ENCODE data around the gene LIMS1. TPM values are rescaled to one million over a fixed set of nuclear protein-coding genes. Genes with fewer than 3 reads are reported as not detected.
"Not testable (repeated sequence)": the region's sequence is repeated elsewhere in the genome, so short reads cannot be mapped to it uniquely, and the experiment has no call there.

The LIMS1 gene, protein sequence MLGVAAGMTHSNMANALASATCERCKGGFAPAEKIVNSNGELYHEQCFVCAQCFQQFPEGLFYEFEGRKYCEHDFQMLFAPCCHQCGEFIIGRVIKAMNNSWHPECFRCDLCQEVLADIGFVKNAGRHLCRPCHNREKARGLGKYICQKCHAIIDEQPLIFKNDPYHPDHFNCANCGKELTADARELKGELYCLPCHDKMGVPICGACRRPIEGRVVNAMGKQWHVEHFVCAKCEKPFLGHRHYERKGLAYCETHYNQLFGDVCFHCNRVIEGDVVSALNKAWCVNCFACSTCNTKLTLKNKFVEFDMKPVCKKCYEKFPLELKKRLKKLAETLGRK
- 10 to 100 TPM; 15.8 to 64.4 (median 40.0) TPM for polyA plus RNA-seq

DNA sequence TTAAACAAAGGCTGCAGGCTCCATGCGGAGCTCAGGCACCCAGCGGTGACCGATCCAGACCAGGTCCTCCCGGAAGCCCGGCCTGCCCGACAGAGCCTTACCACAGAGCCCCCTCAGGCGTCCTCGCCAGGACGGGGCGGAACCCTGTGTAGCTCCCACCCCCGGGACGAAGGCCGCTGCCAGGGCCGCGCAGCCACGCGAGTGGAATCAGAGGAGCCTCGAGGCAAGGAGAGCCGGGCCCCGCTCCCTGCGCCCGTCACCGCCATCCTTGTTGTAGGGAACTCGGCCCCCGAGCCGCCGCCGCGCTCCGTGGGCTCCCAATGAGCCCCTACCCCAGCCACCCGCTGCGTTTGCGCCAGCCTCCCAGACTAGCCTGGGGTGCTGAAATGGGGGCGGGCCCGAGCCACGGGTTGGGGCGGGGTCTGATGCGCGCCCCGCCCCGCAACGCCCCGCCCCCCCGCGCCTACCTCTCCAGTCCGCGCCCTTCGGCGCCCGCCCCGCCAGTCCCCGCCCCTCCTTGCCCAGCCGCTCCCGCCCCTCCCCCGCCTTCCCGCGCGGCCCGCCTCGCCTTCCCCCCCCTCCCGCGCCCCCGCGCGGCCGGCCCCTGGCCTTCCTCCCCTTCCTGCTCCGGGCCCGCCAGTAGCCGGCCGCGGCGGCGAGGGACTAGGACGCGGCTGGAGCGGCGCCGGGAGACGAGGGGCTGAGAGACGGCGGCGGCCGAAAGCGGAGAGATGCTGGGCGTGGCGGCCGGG is at the start of gene LIMS1:
TSS of gene LIMS1 (plus strand) at position 639 of the 752 bp plus-strand sequence. CDS start at position 732, 93 bp downstream.
- 0 to 1% (median 1%) methylated on average over 50 to 87 of the region's 87 CpGs for WGBS, 3 donors
- H3K27ac ChIP-seq (ENCODE audit: low read depth, low read length): peak within 1 kb of the TSS; percentile 51

GRCh38 chr2:108485253-108485652 is 49.0 kb upstream of the LIMS1 start:
- H3K27ac ChIP-seq (ENCODE audit: low read depth, low read length): no peak overlapping the region
- WGBS, 3 donors: 93 to 99% (median 97%) methylated on average over 2 of the region's 2 CpGs

GRCh38 chr2:108490506-108491122 is 43.7 kb upstream of the LIMS1 start:
- H3K27ac ChIP-seq (ENCODE audit: low read depth, low read length): no peak overlapping the region

DNA sequence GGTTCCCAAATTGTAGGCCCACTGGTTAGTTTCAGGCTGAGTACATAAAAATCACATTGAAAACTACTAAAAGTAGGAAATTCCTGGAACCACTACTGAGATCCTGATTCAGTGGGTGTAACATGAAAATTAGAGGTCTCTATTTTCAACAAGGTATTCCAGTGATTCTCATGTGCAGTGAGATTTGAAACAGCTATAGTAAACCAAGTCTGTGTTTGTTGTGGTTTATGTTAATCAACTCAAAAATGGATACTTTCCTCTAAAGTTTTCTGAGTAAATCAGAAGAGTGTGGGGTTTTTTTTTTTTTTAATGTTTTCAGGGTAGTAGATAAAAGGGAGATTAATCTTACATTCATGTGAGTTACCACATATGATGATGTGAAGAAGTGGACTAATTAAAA is 42.4 kb upstream of the LIMS1 start:
- H3K27ac ChIP-seq (ENCODE audit: low read depth, low read length): no peak overlapping the region

GRCh38 chr2:108492364-108492763 is 41.9 kb upstream of the LIMS1 start:
- H3K27ac ChIP-seq (ENCODE audit: low read depth, low read length): no peak overlapping the region
- WGBS, 3 donors: 81 to 94% (median 84%) methylated on average over 4 of the region's 4 CpGs

DNA sequence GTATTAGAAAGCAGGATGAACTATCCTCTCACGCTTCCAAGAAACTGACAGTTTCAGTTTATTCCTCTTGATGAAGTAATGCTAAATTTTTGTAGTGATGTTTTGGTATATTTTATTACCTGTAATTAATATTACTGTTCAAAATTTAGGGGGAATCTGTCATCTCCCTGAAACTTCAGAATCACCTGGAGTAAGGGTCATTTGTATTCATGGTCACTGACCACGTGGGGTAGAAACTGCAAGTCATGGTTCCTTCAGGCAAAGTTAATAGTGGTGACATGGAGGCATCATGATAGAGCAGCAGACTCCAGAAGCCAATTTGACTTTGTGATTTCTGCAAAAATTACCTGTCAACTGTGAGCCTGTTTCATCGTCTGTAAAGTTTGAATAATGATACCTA is 38.1 kb upstream of the LIMS1 start:
- H3K27ac ChIP-seq (ENCODE audit: low read depth, low read length): not testable (repeated sequence)
- WGBS, 3 donors: 72 to 83% methylated on average over 1 to 2 of the region's 3 CpGs; no CpG with 5 or more reads in 1 of the 3 donors

- 88 to 97% (median 91%) methylated on average over 2 to 4 of the region's 4 CpGs for WGBS, 3 donors
- not testable (repeated sequence) for H3K27ac ChIP-seq (ENCODE audit: low read depth, low read length)
Observed at GRCh38 chr2:108507620-108508019, 26.6 kb upstream of the LIMS1 start.

DNA sequence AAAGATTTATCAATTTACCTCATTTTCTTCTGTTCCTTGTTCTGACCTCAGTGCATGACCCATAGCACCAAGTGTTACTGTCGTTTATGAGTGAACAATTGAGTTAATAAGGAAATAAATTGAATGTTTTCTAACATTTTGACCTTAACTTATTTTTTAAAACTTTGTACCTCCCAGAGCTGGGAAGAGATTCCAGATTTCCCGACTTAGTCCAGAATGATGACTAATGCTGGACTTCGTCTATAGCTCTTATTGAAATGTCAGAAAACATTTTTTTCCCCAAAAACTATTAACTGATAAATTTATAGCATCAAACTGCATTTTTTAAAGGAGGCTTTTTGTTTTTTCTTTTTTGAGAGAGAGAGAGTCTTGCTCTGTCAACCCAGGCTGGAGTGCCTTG is 21.8 kb upstream of the LIMS1 start:
- 59 to 78% (median 59%) methylated on average over 3 of the region's 3 CpGs for WGBS, 3 donors
- not testable (repeated sequence) for H3K27ac ChIP-seq (ENCODE audit: low read depth, low read length)

- H3K27ac ChIP-seq (ENCODE audit: low read depth, low read length): not testable (repeated sequence)
- 44 to 75% (median 67%) methylated on average over 2 of the region's 2 CpGs for WGBS, 3 donors
Observed at GRCh38 chr2:108514478-108514877, 19.8 kb upstream of the LIMS1 start.

- not testable (repeated sequence) for H3K27ac ChIP-seq (ENCODE audit: low read depth, low read length)
- 98 to 100% (median 98%) methylated on average over 3 to 5 of the region's 6 CpGs for WGBS, 3 donors
Observed at GRCh38 chr2:108524688-108525087, 9.6 kb upstream of the LIMS1 start.

- not testable (repeated sequence) for H3K27ac ChIP-seq (ENCODE audit: low read depth, low read length)
Observed at GRCh38 chr2:108525258-108525657, 9.0 kb upstream of the LIMS1 start.

DNA sequence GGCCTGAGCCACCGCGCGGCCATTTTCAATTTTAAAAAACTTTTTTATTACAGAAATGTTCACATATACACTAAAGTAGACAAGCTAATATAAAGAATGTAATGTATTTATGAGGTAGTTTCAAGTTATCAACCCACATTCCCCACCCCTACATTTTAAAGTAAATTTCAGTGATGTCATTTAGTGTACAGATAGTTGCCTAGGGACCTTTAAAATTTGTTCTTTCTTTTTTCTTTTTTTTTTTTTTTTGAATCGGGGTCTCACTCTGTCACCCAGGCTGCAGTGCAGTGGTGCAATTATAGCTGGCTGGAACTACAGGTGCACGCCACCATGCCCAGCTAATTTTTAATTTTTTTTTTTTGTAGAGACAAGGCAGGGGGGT is 2.6 kb upstream of the LIMS1 start:
- WGBS, 3 donors: 92 to 96% (median 95%) methylated on average over 5 of the region's 5 CpGs
- no peak overlapping the region for H3K27ac ChIP-seq (ENCODE audit: low read depth, low read length)

DNA sequence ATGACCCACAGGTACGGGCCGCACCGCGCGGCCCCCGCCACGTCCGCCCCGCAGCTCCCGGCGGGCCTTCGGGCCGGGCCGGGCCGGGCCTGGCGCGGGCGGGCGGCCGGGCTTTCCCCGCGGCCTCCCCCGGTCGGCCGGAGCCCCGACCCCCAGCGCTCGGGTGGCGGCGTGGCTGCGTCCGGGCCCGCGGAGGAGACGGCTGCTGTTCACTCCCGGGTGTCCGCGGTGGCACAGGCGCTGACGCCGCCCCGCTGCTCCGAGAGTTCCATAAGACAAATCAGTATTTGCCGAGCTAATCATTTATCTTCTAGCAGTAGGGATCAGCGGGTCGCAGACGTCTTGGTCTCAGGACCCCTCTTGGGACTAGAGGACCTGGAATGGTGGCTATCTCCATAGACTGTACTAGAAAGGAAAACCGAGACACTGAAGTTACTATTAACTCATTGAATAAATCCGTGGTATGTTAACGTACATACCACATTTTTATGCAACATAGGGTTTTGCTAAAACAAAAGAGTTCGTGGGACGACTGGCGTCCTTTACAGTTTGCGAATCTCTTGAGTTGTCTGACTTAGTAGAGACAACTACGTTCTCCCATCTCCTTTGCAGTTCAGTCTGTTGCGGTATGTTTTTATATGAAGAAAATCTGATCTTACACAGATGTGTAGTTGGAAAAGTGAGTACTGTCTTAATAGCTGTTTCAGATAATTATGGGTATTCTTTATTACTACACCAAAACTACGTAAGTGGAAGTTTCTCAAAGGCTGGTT is 500 bp downstream of the LIMS1 start:
- 0 to 1% (median 1%) methylated on average over 36 to 57 of the region's 57 CpGs for WGBS, 3 donors
- H3K27ac ChIP-seq (ENCODE audit: low read depth, low read length): peak overlapping the region; percentile 51

DNA sequence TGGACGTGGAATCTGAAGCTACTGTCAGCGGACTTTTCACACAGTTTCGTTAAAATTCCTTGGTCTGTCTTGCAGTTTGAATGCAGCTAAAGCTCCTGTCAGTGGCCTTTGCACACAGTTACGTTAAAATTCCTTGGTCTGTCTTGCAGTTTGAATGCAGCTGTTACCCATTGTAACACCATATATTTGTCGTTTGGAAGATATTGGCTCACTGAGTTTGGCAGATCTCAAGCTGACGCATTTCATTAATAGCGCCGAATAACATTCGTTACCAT is 1.0 kb downstream of the LIMS1 start:
- WGBS, 3 donors: 9 to 20% (median 12%) methylated on average over 9 of the region's 9 CpGs
- H3K27ac ChIP-seq (ENCODE audit: low read depth, low read length): no peak overlapping the region

DNA sequence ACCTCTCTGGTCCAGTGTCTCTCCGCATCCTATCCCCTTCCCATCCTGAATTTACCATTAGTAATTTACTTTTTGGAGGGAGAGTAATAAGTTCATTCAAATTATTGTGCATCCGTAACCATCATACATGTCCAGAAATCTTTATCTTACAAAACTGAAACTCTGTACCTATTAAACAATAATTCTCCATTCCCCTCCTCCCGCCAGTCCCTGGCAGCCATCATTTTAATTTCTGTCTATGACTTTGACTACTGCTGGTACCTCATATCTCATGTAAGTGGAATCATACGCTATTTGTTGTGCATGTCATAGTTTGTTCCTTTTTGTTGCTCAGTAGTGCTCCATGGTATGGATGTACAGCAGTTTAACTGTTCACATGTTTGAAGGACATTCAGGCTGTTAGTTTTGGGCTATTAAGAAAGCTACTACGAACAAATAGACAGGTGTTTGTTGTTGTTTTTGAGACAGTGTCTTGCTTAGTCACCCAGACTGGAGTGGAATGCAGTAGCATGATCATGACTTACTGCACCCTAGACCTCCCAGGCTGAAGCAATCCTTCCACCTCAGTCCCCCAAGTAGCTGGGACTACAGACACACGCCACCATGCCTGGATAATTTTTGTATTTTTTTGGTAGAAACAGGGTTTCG is 2.0 kb downstream of the LIMS1 start:
- no peak overlapping the region for H3K27ac ChIP-seq (ENCODE audit: low read depth, low read length)
- 81 to 92% (median 86%) methylated on average over 7 of the region's 7 CpGs for WGBS, 3 donors

DNA sequence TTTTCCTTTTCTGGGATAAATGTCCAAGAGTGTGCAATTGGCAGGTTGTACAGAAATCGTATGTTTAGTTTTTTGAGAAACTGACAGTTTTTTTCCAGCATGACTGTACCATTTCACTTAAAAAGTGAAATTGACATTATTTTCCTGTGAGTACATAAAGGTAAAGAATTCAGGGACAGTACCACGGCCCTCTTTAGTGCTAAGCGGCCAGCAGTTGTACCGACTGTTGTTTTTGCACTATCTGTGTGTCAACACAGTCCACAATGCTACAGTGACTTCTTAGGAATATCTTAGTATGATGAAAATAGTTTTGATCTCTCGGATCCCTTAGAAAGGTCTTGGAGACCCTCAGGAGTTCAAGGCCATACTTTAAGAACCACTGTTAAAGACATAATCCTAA is 2.6 kb downstream of the LIMS1 start:
- WGBS, 3 donors: 71 to 93% (median 90%) methylated on average over 5 of the region's 5 CpGs
- no peak overlapping the region for H3K27ac ChIP-seq (ENCODE audit: low read depth, low read length)

GRCh38 chr2:108538000-108538625 is 3.8 kb downstream of the LIMS1 start:
- H3K27ac ChIP-seq (ENCODE audit: low read depth, low read length): no peak overlapping the region
- 65 to 69% (median 68%) methylated on average over 5 of the region's 5 CpGs for WGBS, 3 donors

DNA sequence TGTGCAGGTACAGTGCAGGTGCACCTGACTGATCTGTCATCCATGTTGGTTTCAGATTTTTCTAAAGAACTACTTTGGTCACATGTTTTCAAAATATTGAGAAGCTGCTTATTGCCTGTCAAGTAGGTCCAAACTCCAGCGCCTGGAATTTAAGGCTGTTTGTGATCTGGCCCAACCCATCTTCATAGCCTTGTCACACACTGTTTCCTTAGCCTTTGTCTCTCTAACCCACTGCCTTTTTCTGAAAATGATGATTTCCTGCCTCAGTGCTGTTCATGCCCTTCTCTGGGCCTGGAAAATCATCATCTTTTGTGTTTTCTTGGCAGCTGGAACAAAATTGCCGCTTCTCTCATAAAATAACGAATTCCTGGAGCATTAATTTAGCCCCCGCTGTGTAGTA is 7.2 kb downstream of the LIMS1 start:
- WGBS, 3 donors: 77 to 79% (median 79%) methylated on average over 4 of the region's 4 CpGs
- no peak overlapping the region for H3K27ac ChIP-seq (ENCODE audit: low read depth, low read length)

Data from adipose tissue (tissue), 3 donors.